ENCODE data around the gene KLHL1.
"Not testable (repeated sequence)": the region's sequence is repeated elsewhere in the genome, so short reads cannot be mapped to it uniquely, and the experiment has no call there.

The KLHL1 gene, protein sequence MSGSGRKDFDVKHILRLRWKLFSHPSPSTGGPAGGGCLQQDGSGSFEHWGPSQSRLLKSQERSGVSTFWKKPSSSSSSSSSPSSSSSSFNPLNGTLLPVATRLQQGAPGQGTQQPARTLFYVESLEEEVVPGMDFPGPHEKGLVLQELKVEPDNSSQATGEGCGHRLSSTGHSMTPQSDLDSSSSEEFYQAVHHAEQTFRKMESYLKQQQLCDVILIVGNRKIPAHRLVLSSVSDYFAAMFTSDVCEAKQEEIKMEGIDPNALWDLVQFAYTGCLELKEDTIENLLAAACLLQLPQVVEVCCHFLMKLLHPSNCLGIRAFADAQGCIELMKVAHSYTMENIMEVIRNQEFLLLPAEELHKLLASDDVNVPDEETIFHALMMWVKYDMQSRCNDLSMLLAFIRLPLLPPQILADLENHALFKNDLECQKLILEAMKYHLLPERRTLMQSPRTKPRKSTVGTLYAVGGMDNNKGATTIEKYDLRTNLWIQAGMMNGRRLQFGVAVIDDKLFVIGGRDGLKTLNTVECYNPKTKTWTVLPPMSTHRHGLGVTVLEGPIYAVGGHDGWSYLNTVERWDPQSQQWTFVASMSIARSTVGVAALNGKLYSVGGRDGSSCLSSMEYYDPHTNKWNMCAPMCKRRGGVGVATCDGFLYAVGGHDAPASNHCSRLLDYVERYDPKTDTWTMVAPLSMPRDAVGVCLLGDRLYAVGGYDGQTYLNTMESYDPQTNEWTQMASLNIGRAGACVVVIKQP

DNA sequence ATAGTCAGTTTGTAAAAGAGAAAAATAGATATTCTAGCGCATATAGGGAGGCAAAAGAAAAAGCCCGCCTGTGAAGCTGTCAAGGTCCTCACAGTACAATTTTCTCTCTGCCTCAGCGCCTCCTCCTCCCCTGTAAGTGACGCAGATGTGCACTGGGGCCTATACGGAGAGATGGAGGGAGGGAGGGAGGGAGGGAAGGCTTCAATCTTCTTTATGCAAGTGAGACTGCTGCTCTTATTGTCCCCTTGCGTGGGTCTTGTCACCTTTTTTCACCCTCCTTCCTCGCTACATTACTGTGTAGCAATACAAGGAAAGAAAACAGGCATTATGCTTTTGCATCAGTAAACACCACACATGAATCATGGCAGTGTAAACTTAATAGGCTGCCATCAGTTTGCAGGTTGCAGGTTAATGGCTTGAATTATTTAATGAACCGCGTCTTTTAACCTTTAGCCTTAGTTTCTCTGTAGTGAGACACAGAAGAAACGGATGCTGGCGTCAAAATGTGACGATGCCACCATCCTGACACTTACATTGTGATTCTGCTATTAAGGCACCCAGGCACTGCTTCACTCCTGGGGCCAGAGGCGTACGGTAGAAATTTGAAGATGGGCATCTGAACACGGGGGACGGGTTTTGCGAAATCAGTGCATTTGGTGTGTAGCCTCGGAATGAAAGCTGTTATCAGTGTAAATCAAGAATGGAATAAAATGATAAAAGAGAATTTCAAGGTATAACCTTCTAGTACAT is at the start of gene KLHL1:
Gene KLHL1 (minus strand): TSS at position 97 of the 750 bp plus-strand sequence. CDS start 753 bp downstream, outside the sequence.
- Histone ChIP-seq H3K27me3 (ENCODE audit: insufficient read depth, low read depth, severe bottlenecking) (no peaks in the 10 kb centered on the region), H3K4me3 (ENCODE audit: low read depth, low read length) (peak within 1 kb of the TSS; percentile 33), H3K36me3 (no peaks in the 10 kb centered on the region), H3K9me3 (ENCODE audit: severe bottlenecking) (no peaks in the 10 kb centered on the region), H3K27ac (no peak within 1 kb of the TSS)
- no peak for DNase-seq
- TF ChIP-seq, protein P1, sequence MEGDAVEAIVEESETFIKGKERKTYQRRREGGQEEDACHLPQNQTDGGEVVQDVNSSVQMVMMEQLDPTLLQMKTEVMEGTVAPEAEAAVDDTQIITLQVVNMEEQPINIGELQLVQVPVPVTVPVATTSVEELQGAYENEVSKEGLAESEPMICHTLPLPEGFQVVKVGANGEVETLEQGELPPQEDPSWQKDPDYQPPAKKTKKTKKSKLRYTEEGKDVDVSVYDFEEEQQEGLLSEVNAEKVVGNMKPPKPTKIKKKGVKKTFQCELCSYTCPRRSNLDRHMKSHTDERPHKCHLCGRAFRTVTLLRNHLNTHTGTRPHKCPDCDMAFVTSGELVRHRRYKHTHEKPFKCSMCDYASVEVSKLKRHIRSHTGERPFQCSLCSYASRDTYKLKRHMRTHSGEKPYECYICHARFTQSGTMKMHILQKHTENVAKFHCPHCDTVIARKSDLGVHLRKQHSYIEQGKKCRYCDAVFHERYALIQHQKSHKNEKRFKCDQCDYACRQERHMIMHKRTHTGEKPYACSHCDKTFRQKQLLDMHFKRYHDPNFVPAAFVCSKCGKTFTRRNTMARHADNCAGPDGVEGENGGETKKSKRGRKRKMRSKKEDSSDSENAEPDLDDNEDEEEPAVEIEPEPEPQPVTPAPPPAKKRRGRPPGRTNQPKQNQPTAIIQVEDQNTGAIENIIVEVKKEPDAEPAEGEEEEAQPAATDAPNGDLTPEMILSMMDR (IDR thresholded peaks at IDR 0.05; ENCODE audit: low read depth, low read length) = no peak

DNA sequence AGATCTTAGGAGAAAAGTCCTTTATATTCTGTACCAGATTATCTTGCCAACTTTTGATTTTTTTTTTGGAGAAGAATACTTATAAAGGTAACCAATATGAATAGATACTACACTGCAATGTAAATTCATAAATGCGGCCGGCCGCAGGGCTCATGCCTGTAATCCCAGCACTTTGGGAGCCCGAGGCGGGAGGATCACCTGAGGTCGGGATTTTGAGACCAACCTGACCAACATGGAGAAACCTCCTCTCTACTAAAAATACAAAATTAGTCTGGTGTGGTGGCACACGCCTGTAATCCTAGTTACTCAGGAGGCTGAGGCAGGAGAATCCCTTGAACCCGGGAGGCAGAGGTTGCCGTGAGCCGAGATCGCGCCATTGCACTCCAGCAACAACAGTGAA is 34.4 kb upstream of the KLHL1 start:
- H3K4me3 ChIP-seq (ENCODE audit: low read depth, low read length); DNase-seq; H3K36me3 ChIP-seq; H3K27me3 ChIP-seq (ENCODE audit: insufficient read depth, low read depth, severe bottlenecking); H3K27ac ChIP-seq; H3K9me3 ChIP-seq (ENCODE audit: severe bottlenecking): not testable (repeated sequence)

DNA sequence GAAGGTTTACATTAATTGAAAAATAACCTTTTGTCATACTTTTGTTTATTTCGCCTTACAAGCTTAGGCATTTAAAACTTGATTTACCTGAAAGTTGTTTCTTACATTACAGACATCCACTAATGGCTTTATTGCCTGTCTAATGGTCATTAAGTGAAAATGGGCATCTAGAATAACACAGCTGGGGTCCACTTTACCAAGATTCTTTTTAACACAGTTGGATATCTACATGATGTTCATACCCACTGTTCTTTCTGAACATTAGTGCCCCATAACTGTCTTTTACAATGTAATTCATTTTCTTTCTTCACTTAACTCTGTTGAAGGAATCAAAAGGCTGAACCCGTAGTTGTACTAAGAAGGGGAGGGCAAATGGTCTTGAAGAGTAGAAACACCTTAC is 19.8 kb upstream of the KLHL1 start:
- no peaks in the 10 kb centered on the region for H3K36me3 ChIP-seq
- no peak overlapping the region for H3K27ac ChIP-seq
- TF ChIP-seq, protein P1 (IDR thresholded peaks at IDR 0.05; ENCODE audit: low read depth, low read length) = no peak
- DNase-seq = no peak
- H3K4me3 ChIP-seq (ENCODE audit: low read depth, low read length) = no peak overlapping the region
- no peaks in the 10 kb centered on the region for H3K27me3 ChIP-seq (ENCODE audit: insufficient read depth, low read depth, severe bottlenecking)
- no peaks in the 10 kb centered on the region for H3K9me3 ChIP-seq (ENCODE audit: severe bottlenecking)

DNA sequence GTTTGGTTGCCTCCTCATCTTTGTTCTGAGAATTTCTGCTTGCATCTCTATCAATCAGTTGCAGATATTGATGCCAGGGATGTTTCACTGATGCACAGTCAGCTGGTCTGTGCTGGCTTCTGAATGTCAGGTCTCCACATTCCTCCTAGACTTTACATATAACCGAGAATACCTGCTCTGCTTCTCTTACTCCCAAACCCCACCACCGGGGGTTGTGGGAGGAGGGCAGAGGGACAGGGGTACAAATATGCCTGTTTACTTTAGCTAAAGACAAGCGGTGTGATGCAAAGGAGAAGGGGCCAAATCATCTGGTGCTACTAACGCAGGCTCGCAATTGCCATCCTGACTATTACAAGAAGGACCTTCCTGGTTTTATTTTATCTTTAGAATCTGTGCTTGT is 17.4 kb upstream of the KLHL1 start:
- TF ChIP-seq, protein P1 (IDR thresholded peaks at IDR 0.05; ENCODE audit: low read depth, low read length) = no peak
- H3K9me3 ChIP-seq (ENCODE audit: severe bottlenecking) = no peaks in the 10 kb centered on the region

DNA sequence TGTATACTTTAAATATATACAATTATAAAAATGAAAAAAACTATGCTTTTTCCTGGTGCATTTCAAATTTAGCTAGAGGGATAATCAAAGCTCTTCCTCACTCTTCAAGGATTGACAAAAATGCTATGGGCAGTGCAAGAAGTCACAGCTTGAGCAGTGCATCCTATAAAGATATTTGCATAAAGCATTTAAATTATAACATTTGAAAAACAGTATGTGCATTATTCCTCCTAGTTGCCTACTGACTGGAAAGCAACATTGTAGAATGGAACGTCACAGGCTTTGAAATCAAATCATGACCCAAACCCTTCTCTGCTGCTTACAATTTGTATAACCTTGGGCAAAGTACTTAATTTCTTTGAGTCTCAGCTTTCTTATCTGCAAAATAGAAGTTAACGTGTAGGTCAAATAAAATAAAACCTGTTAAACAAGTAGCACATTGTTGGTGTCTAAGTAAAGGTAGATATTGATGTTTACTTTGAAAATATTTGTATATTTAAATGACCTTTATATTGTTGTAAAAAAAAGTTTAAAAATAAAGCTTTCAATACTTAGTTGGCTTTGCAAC is 9.2 kb upstream of the KLHL1 start:
- no peak overlapping the region for H3K4me3 ChIP-seq (ENCODE audit: low read depth, low read length)
- TF ChIP-seq, protein P1 (IDR thresholded peaks at IDR 0.05; ENCODE audit: low read depth, low read length) = no peak
- DNase-seq = no peak
- no peaks in the 10 kb centered on the region for H3K36me3 ChIP-seq
- H3K9me3 ChIP-seq (ENCODE audit: severe bottlenecking) = no peaks in the 10 kb centered on the region
- H3K27ac ChIP-seq = no peak overlapping the region
- H3K27me3 ChIP-seq (ENCODE audit: insufficient read depth, low read depth, severe bottlenecking) = no peaks in the 10 kb centered on the region

More for the DNA sequence above, 17.4 kb upstream of the KLHL1 start:
- no peak for DNase-seq
- Histone ChIP-seq H3K27ac (no peak overlapping the region), H3K36me3 (no peaks in the 10 kb centered on the region), H3K4me3 (ENCODE audit: low read depth, low read length) (no peak overlapping the region), H3K27me3 (ENCODE audit: insufficient read depth, low read depth, severe bottlenecking) (no peaks in the 10 kb centered on the region)
